ENCODE results near the gene GALNTL6.

GRCh38 chr4:171956678-171957077 lies 143.5 kb downstream of the GALNTL6 start:
- no peak for TF ChIP-seq EZH2 (IDR thresholded peaks at IDR 0.05; ENCODE audit: insufficient read depth, poor library complexity, severe bottlenecking)
- TF ChIP-seq EZH2phosphoT487 (IDR thresholded peaks at IDR 0.05; ENCODE audit: insufficient read depth, low read depth): no peak
